ENCODE results near the gene IKZF1. TPM values are rescaled to one million over a fixed set of nuclear protein-coding genes. Genes with fewer than 3 reads are reported as not detected.

IKZF1 gene
- total RNA-seq, 2 donors from 2014 or later, result 24.4 to 57.8 TPM

DNA sequence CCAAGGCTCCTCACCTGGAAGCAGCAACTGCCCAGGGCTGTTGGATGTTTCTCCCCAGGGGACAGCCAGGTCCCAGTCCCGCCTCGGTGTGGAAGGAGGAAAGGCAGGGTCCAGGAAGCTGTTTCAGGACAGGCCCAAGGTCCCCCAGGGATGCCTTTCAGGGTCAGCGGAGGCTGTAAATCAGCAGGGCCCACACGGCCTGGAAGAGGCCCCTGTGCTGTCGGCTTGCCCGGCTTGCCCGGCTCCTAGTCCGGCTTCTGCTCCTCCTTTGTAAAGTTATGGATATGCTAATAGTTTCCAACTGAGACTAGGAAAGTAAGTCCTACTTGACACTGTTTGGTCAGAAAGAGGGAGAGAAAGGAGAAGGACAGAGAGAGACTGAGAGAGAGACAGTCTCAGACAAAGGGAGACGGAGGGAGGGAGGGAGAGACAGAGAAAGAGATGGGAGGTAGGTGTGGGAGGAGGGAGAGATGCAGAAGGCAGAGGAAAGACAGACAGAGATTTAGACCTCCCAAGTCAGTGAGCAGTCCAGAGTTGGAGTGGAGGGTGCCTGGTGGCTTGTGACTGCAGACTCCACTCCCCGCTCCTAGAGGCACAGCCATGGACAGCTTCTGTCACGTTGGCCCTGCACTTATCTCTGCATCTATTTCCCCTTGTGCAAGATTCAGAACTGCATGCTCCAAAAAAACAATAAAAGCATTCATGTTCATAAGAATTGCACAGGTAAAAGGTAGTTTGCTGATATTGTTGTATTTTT is 10.5 kb downstream of the IKZF1 start:
- Histone ChIP-seq H3K4me3 (no peak overlapping the region), H3K27me3 (replicated peaks; ENCODE audit: insufficient read depth) (no peaks in the 10 kb centered on the region), H3K9me3 (no peaks in the 10 kb centered on the region), H3K4me1 (ENCODE audit: control insufficient read depth in 1 of 2, low read depth in 2 of 2) (no peaks in the 10 kb centered on the region), H3K27ac (no peak overlapping the region), H3K36me3 (no peaks in the 10 kb centered on the region)
- DNase-seq (ENCODE audit: low spot score) (no peak), ATAC-seq (ENCODE audit: insufficient number of reproducible peaks, low FRiP score, low read depth) (no peak)
- TF ChIP-seq, protein P1, sequence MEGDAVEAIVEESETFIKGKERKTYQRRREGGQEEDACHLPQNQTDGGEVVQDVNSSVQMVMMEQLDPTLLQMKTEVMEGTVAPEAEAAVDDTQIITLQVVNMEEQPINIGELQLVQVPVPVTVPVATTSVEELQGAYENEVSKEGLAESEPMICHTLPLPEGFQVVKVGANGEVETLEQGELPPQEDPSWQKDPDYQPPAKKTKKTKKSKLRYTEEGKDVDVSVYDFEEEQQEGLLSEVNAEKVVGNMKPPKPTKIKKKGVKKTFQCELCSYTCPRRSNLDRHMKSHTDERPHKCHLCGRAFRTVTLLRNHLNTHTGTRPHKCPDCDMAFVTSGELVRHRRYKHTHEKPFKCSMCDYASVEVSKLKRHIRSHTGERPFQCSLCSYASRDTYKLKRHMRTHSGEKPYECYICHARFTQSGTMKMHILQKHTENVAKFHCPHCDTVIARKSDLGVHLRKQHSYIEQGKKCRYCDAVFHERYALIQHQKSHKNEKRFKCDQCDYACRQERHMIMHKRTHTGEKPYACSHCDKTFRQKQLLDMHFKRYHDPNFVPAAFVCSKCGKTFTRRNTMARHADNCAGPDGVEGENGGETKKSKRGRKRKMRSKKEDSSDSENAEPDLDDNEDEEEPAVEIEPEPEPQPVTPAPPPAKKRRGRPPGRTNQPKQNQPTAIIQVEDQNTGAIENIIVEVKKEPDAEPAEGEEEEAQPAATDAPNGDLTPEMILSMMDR (IDR thresholded peaks at IDR 0.05), result no peak

DNA sequence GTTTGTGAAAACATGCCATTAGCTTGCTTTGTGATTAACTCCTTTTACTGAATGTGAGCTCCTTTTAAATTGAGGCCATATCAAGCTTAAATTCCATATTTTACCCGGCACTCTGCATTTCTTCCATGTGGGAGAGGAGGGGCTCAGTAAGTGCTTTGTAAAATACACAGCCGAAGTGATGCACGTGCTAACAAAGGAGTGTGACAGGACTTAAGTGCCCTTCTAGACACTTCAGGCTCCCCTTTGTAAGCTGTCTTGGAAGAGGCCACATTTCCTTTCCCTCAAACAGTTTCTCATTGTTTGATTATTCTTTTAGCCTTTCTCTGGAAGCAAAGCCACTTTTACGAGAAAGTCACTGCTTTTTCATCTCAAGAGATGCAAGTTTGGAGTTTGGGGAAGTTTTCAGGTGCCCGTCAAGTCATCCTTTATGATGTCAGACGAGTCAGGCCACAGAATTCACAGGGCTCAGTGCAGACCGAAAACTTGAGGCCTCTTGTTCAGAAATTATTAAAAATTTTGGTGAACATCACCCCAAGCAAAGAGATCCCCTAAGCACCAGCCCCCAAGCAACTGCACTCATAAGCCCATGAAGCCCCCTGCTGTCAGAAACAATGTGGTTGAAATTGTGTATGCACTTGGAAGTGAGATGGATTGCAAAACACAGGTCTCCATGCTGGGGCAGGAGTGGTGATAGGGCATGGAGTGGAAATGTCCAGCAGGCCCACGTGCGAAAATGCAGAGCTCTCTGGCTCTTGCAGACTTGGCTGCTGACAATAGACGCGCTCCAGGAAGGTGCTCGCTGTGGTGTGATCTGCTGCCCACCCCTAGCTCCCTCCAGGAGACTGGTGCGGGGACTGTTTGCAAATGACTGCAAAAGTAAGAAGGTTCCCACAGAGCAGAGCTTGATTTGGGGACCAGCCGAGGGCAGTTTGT is 11.5 kb downstream of the IKZF1 start:
- no peaks in the 10 kb centered on the region for H3K4me1 ChIP-seq (ENCODE audit: control insufficient read depth in 1 of 2, low read depth in 2 of 2)
- no peaks in the 10 kb centered on the region for H3K9me3 ChIP-seq
- no peak for ATAC-seq (ENCODE audit: insufficient number of reproducible peaks, low FRiP score, low read depth)
- H3K27me3 ChIP-seq (replicated peaks; ENCODE audit: insufficient read depth), result no peaks in the 10 kb centered on the region
- no peak for DNase-seq (ENCODE audit: low spot score)
- TF ChIP-seq, protein P1 (IDR thresholded peaks at IDR 0.05), result no peak
- no peak overlapping the region for H3K27ac ChIP-seq
- H3K4me3 ChIP-seq, result no peak overlapping the region
- H3K36me3 ChIP-seq, result no peaks in the 10 kb centered on the region

DNA sequence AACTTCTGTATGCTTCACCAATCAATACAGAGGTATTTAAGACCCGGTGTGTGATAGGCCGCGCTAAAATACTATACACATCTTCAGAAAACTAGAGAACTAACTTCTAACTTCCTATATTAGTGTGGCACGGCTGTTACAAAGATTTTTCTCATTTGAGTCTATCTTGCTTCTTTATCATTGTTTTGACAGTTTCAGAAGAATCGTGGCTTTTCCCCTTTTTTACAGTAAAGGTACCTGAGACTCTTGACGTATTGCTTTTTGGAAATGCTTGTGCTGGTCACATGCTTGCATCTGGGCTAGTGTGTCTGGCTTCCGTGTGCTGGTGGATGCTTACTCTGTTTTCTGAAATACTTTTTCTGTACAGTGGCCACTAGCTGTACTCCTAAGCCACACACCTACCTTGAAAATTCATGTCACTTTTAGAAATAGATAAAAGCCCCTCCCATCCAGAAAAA is 12.7 kb downstream of the IKZF1 start:
- H3K36me3 ChIP-seq, result no peaks in the 10 kb centered on the region
- TF ChIP-seq, protein P1 (IDR thresholded peaks at IDR 0.05), result no peak
- no peak for ATAC-seq (ENCODE audit: insufficient number of reproducible peaks, low FRiP score, low read depth)

DNA sequence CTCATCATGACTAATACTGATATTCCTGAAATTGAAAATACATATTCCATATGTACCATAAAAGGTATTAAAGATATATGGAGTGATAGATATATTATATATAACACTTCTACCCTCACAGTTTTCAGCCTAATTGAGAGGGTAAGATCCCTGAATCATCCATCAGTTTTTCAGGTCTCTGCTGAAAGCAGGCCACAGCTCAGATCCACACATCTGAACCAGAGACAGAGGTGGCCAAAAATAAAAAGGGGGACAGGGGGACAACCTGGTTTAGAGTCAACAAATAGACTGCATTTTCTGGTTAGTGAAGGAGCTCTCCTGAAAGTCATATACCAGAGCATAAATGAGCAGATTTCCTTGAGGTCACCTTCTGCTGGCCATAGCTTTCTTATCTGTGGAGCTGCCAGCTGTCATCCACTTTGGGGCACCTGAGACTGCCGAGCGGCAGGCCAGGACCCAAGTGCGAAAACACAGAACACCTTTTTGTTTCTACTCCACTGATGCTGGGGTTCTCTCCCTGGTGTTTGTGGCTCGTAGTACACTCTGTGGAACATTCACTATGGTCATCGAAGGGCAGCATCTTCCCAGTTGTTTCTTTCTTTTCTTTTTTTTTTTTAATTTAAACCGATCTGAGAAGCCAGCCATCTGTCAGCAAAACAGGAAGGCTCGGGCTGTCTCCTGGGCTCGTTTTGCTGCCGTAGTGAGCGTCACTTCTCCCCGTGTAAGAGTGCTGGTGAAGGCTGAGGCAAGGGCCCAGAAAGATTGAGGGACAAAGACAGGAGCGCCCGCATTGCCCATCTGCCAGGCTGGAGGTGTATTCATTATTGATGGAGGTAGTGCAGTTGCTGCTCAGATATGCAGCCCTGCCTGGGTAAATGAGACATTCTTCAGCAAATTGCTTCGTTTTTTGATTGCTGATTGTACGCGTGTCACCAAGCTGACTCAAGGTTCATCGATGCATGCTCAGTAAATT is 13.5 kb downstream of the IKZF1 start:
- Histone ChIP-seq H3K27ac (no peak overlapping the region), H3K27me3 (replicated peaks; ENCODE audit: insufficient read depth) (no peaks in the 10 kb centered on the region), H3K9me3 (no peaks in the 10 kb centered on the region)

More for the DNA sequence above, 12.7 kb downstream of the IKZF1 start:
- Histone ChIP-seq H3K4me1 (ENCODE audit: control insufficient read depth in 1 of 2, low read depth in 2 of 2) (no peaks in the 10 kb centered on the region), H3K4me3 (no peak overlapping the region), H3K27me3 (replicated peaks; ENCODE audit: insufficient read depth) (no peaks in the 10 kb centered on the region), H3K27ac (no peak overlapping the region), H3K9me3 (no peaks in the 10 kb centered on the region)
- no peak for DNase-seq (ENCODE audit: low spot score)

More for the DNA sequence above, 13.5 kb downstream of the IKZF1 start:
- Histone ChIP-seq H3K4me1 (ENCODE audit: control insufficient read depth in 1 of 2, low read depth in 2 of 2) (no peaks in the 10 kb centered on the region), H3K4me3 (no peak overlapping the region), H3K36me3 (no peaks in the 10 kb centered on the region)
- DNase-seq (ENCODE audit: low spot score), result no peak
- TF ChIP-seq, protein P1 (IDR thresholded peaks at IDR 0.05), result no peak
- ATAC-seq (ENCODE audit: insufficient number of reproducible peaks, low FRiP score, low read depth), result no peak
